A549 treated with RU486 at 1 μM for 4 hours (cell line): Measurements from ENCODE around the gene GREB1. TPM values are rescaled to one million over a fixed set of nuclear protein-coding genes. Genes with fewer than 3 reads are reported as not detected.

ENCODE experiments used
- total RNA-seq: library from RNA; stranded (reverse); fragments of 200-300 nt; extraction: Qiagen RNA extraction; gene quantifications from 5 replicates; pipeline ENCODE4 v1.2.3, GENCODE V29; 2022; ENCODE audit warnings: low read depth

GREB1 gene
- total RNA-seq: 1.8 to 3.7 TPM (median 3.0 TPM) in 5 replicates

GRCh38 chr2:11533278-11534070 is at the start of gene GREB1:
Gene GREB1, plus strand, starts transcription at chr2:11534045. Its CDS starts 22,570 bp downstream, at chr2:11556615.

GRCh38 chr2:11669454-11670291 is 135.8 kb downstream of the GREB1 start, which contains the start of gene NTSR2:
Gene NTSR2, minus strand, starts transcription at chr2:11670195. Its CDS starts 66 bp downstream, at chr2:11670129.

Other genes with a start within 250 kb of the GREB1 start
- gene ROCK2, start 189.4 kb upstream of the GREB1 start, total RNA-seq: 16.2 to 36.7 TPM (median 29.1 TPM) in 5 replicates
- 20.5 to 30.7 TPM (median 27.2 TPM) in 5 replicates for gene E2F6, start 67.9 kb upstream of the GREB1 start, total RNA-seq
- gene NTSR2, start 136.2 kb downstream of the GREB1 start, total RNA-seq: not detected in 5 replicates
- gene LPIN1, start 212.6 kb downstream of the GREB1 start, total RNA-seq: 10.1 to 14.5 TPM (median 11.2 TPM) in 5 replicates